ENCODE results near the gene TSSK6. TPM values are rescaled to one million over a fixed set of nuclear protein-coding genes. Genes with fewer than 3 reads are reported as not detected.

Gene TSSK6
- total RNA-seq, 4 donors from 2014 or later, result 0.75 to 3.6 (median 1.3) TPM; not detected in 1

GRCh38 chr19:19530423-19530804 lies 15.1 kb upstream of the TSSK6 start:
- no peak for ATAC-seq (ENCODE audit: low FRiP score)

GRCh38 chr19:19529783-19530422 lies 14.6 kb upstream of the TSSK6 start:
- DNase-seq (ENCODE audit: low spot score) (no peak), ATAC-seq (ENCODE audit: low FRiP score) (no peak)

More at GRCh38 chr19:19530423-19530804, 15.1 kb upstream of the TSSK6 start:
- no peak for DNase-seq (ENCODE audit: low spot score)
- TF ChIP-seq CTCF (IDR thresholded peaks at IDR 0.05), result no peak

GRCh38 chr19:19528721-19529490 lies 13.6 kb upstream of the TSSK6 start, which contains the start of gene YJEFN3:
TSS of gene YJEFN3 (plus strand) at chr19:19528911. CDS start at chr19:19528933, 22 bp downstream.
- no peak for DNase-seq (ENCODE audit: low spot score)

More at GRCh38 chr19:19529783-19530422, 14.6 kb upstream of the TSSK6 start:
- no peak for TF ChIP-seq CTCF (IDR thresholded peaks at IDR 0.05)

GRCh38 chr19:19527674-19528625 lies 12.6 kb upstream of the TSSK6 start:
- no peak for ATAC-seq (ENCODE audit: low FRiP score)
- no peak for TF ChIP-seq CTCF (IDR thresholded peaks at IDR 0.05)
- DNase-seq (ENCODE audit: low spot score), result no peak

More at GRCh38 chr19:19528721-19529490, 13.6 kb upstream of the TSSK6 start, which contains the start of gene YJEFN3:
- no peak for TF ChIP-seq CTCF (IDR thresholded peaks at IDR 0.05)
- no peak for ATAC-seq (ENCODE audit: low FRiP score)

- TF ChIP-seq CTCF (IDR thresholded peaks at IDR 0.05), result no peak
- ATAC-seq (ENCODE audit: low FRiP score), result no peak
- no peak for DNase-seq (ENCODE audit: low spot score)
Measured at GRCh38 chr19:19527371-19527656, 12.0 kb upstream of the TSSK6 start.

- DNase-seq (ENCODE audit: low spot score) (no peak), ATAC-seq (ENCODE audit: low FRiP score) (no peak)
- TF ChIP-seq CTCF (IDR thresholded peaks at IDR 0.05), result no peak
Measured at GRCh38 chr19:19526581-19527370, 11.4 kb upstream of the TSSK6 start.

Measured in omental fat pad (tissue), 4 donors.